ENCODE data around the gene TEKT5. TPM values are rescaled to one million over a fixed set of nuclear protein-coding genes. Genes with fewer than 3 reads are reported as not detected.
"Not testable (repeated sequence)": the region's sequence is repeated elsewhere in the genome, so short reads cannot be mapped to it uniquely, and the experiment has no call there.

TEKT5 gene
- total and polyA plus RNA-seq, 8 donors: 0.17 to 1.1 (median 0.26) TPM; not detected in 1

- H3K4me1 ChIP-seq: no peaks in the 10 kb centered on the region
- no peaks in the 10 kb centered on the region for H3K9me3 ChIP-seq
- no peak for FAIRE-seq
- intact Hi-C loops (cut with DNase I): no loop called here
- H3K27me3 ChIP-seq: no peaks in the 10 kb centered on the region
- no peak overlapping the region for H3K4me3 ChIP-seq
- ATAC-seq: no peak
- H3K27ac ChIP-seq: no peak overlapping the region
- DNase-seq: no peak
- H3K36me3 ChIP-seq: no peaks in the 10 kb centered on the region
- WGBS, 2 donors: 73 to 79% methylated on average over 29 of the region's 29 CpGs
- TF ChIP-seq CTCF (IDR thresholded peaks at IDR 0.05): no peak
These were observed 13.1 kb downstream of the TEKT5 start for GRCh38 chr16:10681310-10682308.

- H3K27ac ChIP-seq: no peak overlapping the region
- DNase-seq (no peak), ATAC-seq (no peak), FAIRE-seq (no peak)
- intact Hi-C loops (cut with DNase I): no loop called here
- no peaks in the 10 kb centered on the region for H3K4me1 ChIP-seq
- no peaks in the 10 kb centered on the region for H3K27me3 ChIP-seq
- H3K4me3 ChIP-seq: no peak overlapping the region
- TF ChIP-seq CTCF (IDR thresholded peaks at IDR 0.05): no peak
- no peaks in the 10 kb centered on the region for H3K36me3 ChIP-seq
- no peaks in the 10 kb centered on the region for H3K9me3 ChIP-seq
These were observed 14.8 kb downstream of the TEKT5 start for GRCh38 chr16:10679921-10680320.

- FAIRE-seq; DNase-seq; ATAC-seq; H3K4me1 ChIP-seq; H3K4me3 ChIP-seq; H3K9me3 ChIP-seq; intact Hi-C loops (cut with DNase I); H3K27ac ChIP-seq; H3K27me3 ChIP-seq; H3K36me3 ChIP-seq: not testable (repeated sequence)
- 83 to 85% methylated on average over 7 of the region's 7 CpGs for WGBS, 2 donors
These were observed 15.3 kb downstream of the TEKT5 start for GRCh38 chr16:10679441-10679840.

- H3K36me3 ChIP-seq: no peaks in the 10 kb centered on the region
- no peak for ATAC-seq
- no peak for DNase-seq
These were observed 16.1 kb downstream of the TEKT5 start for GRCh38 chr16:10678655-10679054.

GRCh38 chr16:10676284-10676683 lies 18.4 kb downstream of the TEKT5 start:
- no peak for TF ChIP-seq CTCF (IDR thresholded peaks at IDR 0.05)
- WGBS, 2 donors: 85 to 94% methylated on average over 6 of the region's 6 CpGs

More at GRCh38 chr16:10678655-10679054, 16.1 kb downstream of the TEKT5 start:
- no peaks in the 10 kb centered on the region for H3K9me3 ChIP-seq
- 56 to 60% methylated on average over 2 of the region's 2 CpGs for WGBS, 2 donors
- H3K27ac ChIP-seq: no peak overlapping the region
- TF ChIP-seq CTCF (IDR thresholded peaks at IDR 0.05): no peak
- H3K4me1 ChIP-seq: no peaks in the 10 kb centered on the region
- no peak overlapping the region for H3K4me3 ChIP-seq
- no peaks in the 10 kb centered on the region for H3K27me3 ChIP-seq
- no peak for FAIRE-seq
- intact Hi-C loops (cut with DNase I): no loop called here

More at GRCh38 chr16:10676284-10676683, 18.4 kb downstream of the TEKT5 start:
- FAIRE-seq (no peak), DNase-seq (no peak), ATAC-seq (no peak)
- H3K27me3 ChIP-seq: no peaks in the 10 kb centered on the region
- H3K9me3 ChIP-seq: no peaks in the 10 kb centered on the region
- H3K36me3 ChIP-seq: no peaks in the 10 kb centered on the region
- H3K27ac ChIP-seq: no peak overlapping the region
- H3K4me1 ChIP-seq: no peaks in the 10 kb centered on the region
- no peak overlapping the region for H3K4me3 ChIP-seq
- intact Hi-C loops (cut with DNase I): no loop called here

All from pancreas (tissue), 10 donors.